GM23338 (cell line): ENCODE data around the gene SLC9A4. TPM values are rescaled to one million over a fixed set of nuclear protein-coding genes. Genes with fewer than 3 reads are reported as not detected.

Experiments used
- ATAC-seq: fragments of 200-7000 bp; cut with Tn5 transposase; 3 replicates; pipeline ENCODE4 v1.9.1; 2020
- DNase-seq: peaks from one replicate; pipeline ENCODE4 v3.0.0-alpha.2; 2015; ENCODE audit warnings: low spot score
- H2AFZ ChIP-seq: fragments of 200-600 bp; sonication (generic); 2 replicates; pipeline ENCODE4 v1.8.0; 2016; ENCODE audit warnings: antibody characterized with exemption, mild to moderate bottlenecking, moderate library complexity
- H3F3A ChIP-seq: fragments of 200-600 bp; sonication (generic); replicated peaks from 2 replicates; pipeline ENCODE4 v1.8.0; 2017; ENCODE audit warnings: antibody characterized with exemption, mixed run types, low read depth
- H3K27ac ChIP-seq: fragments of 200-600 bp; sonication (generic); 2 replicates; pipeline ENCODE4 v1.6.1; 2016; ENCODE audit warnings: low read depth
- H3K27me3 ChIP-seq: fragments of 200-600 bp; sonication (generic); 2 replicates; pipeline ENCODE4 v1.8.0; 2016; ENCODE audit warnings: mild to moderate bottlenecking, mixed run types, moderate library complexity; ENCODE audit not compliant: insufficient read depth
- H3K36me3 ChIP-seq: fragments of 200-600 bp; sonication (generic); 2 replicates; pipeline ENCODE4 v1.8.0; 2016; ENCODE audit warnings: mild to moderate bottlenecking; ENCODE audit not compliant: insufficient read depth
- H3K4me1 ChIP-seq: fragments of 200-600 bp; sonication (generic); 2 replicates; pipeline ENCODE4 v1.8.0; 2016; ENCODE audit warnings: mild to moderate bottlenecking, moderate library complexity; ENCODE audit not compliant: insufficient read depth
- H3K4me2 ChIP-seq: fragments of 200-600 bp; sonication (generic); 2 replicates; pipeline ENCODE4 v1.7.1; 2017; ENCODE audit warnings: mixed run types
- H3K4me3 ChIP-seq: fragments of 200-600 bp; sonication (generic); 2 replicates; pipeline ENCODE4 v1.6.1; 2016; ENCODE audit warnings: mixed run types
- H3K79me2 ChIP-seq: fragments of 200-600 bp; sonication (generic); replicated peaks from 2 replicates; pipeline ENCODE4 v1.8.0; 2017; ENCODE audit warnings: mild to moderate bottlenecking; ENCODE audit not compliant: insufficient read depth
- H3K9me2 ChIP-seq: fragments of 200-600 bp; sonication (generic); 2 replicates; pipeline ENCODE4 v1.8.0; 2017; ENCODE audit not compliant: insufficient read depth
- H4K20me1 ChIP-seq: fragments of 200-600 bp; sonication (generic); replicated peaks from 2 replicates; pipeline ENCODE4 v1.8.0; 2017; ENCODE audit warnings: mild to moderate bottlenecking; ENCODE audit not compliant: insufficient read depth
- H3K27ac Mint-ChIP-seq: 2 replicates; pipeline ENCODE4 v1.8.0; 2020; ENCODE audit warnings: inconsistent platforms, mild to moderate bottlenecking, moderate library complexity, mixed read lengths
- H3K27me3 Mint-ChIP-seq: 3 replicates; pipeline ENCODE4 v1.8.0; 2022; ENCODE audit warnings: low read depth, mild to moderate bottlenecking, moderate library complexity, mixed read lengths, inconsistent platforms; ENCODE audit not compliant: insufficient read depth, poor library complexity
- H3K36me3 Mint-ChIP-seq: 3 replicates; pipeline ENCODE4 v1.8.0; 2021; ENCODE audit warnings: low read depth, mild to moderate bottlenecking, inconsistent platforms, moderate library complexity, mixed read lengths
- H3K4me1 Mint-ChIP-seq: 3 replicates; pipeline ENCODE4 v1.8.0; 2020; ENCODE audit warnings: mild to moderate bottlenecking, inconsistent platforms, mixed read lengths
- H3K4me3 Mint-ChIP-seq: 3 replicates; pipeline ENCODE4 v1.8.0; 2021; ENCODE audit warnings: moderate library complexity, mild to moderate bottlenecking, inconsistent platforms, mixed read lengths
- H3K9me3 Mint-ChIP-seq: 3 replicates; pipeline ENCODE4 v1.8.0; 2020; ENCODE audit warnings: moderate library complexity, mild to moderate bottlenecking, inconsistent platforms, mixed read lengths
- CREB1 ChIP-seq: fragments of 250-450 bp; sonication (Bioruptor Pico); IDR thresholded peaks from 2 replicates; pipeline ENCODE4 v1.5.0; 2020; ENCODE audit warnings: low read depth, mild to moderate bottlenecking, moderate library complexity
- CTCF ChIP-seq, 2 experiments: fragments of 200-600 bp in 1 of 2; sonication (generic) in 1 of 2; conservative IDR thresholded peaks; 2 replicates each; pipeline versions ENCODE4 v1.5.1 to v1.6.1; 2016 to 2017; ENCODE audit warnings: antibody characterized with exemption in 2 of 2, low read depth in 2 of 2, mild to moderate bottlenecking in 2 of 2, moderate library complexity in 1 of 2
- ETS1 ChIP-seq: IDR thresholded peaks from 2 replicates; pipeline ENCODE4 v1.6.1; 2016; ENCODE audit warnings: antibody characterized with exemption
- EZH2 ChIP-seq: fragments of 200-600 bp; sonication (generic); IDR thresholded peaks from one replicate; pipeline ENCODE4 v1.8.0; 2017; ENCODE audit warnings: antibody characterized with exemption, mild to moderate bottlenecking, low read depth; ENCODE audit not compliant: unreplicated experiment
- EZH2phosphoT487 ChIP-seq: fragments of 200-600 bp; sonication (generic); IDR thresholded peaks from one replicate; pipeline ENCODE4 v1.8.1; 2018; ENCODE audit warnings: antibody characterized with exemption; ENCODE audit not compliant: unreplicated experiment
- JUNB ChIP-seq: IDR thresholded peaks from one replicate; pipeline ENCODE4 v1.6.1; 2016; ENCODE audit warnings: antibody characterized with exemption; ENCODE audit not compliant: unreplicated experiment
- NANOG ChIP-seq: IDR thresholded peaks from 2 replicates; pipeline ENCODE4 v1.6.1; 2016; ENCODE audit warnings: antibody characterized with exemption, borderline replicate concordance
- POLR2AphosphoS5 ChIP-seq: IDR thresholded peaks from 2 replicates; pipeline ENCODE4 v1.6.1; 2016; ENCODE audit warnings: antibody characterized with exemption, low read depth
- REST ChIP-seq: IDR thresholded peaks from one replicate; pipeline ENCODE4 v1.6.1; 2018; ENCODE audit warnings: antibody characterized with exemption; ENCODE audit not compliant: unreplicated experiment
- STAT1 ChIP-seq: IDR thresholded peaks from one replicate; pipeline ENCODE4 v1.6.1; 2016; ENCODE audit warnings: antibody characterized with exemption; ENCODE audit not compliant: unreplicated experiment
- ZNF114 ChIP-seq: fragments of 250-450 bp; sonication (Bioruptor Pico); IDR thresholded peaks from 2 replicates; pipeline ENCODE4 v1.5.0; 2020; ENCODE audit warnings: mild to moderate bottlenecking, moderate library complexity
- ZNF331 ChIP-seq: fragments of 250-450 bp; sonication (Bioruptor Pico); IDR thresholded peaks from 2 replicates; pipeline ENCODE4 v1.5.0; 2020; ENCODE audit warnings: low read depth, mild to moderate bottlenecking, moderate library complexity
- polyA plus RNA-seq: library from polyadenylated mRNA; unstranded; fragments of >200 nt; fragmentation: Nextera tagmentation; extraction: Ambion mirVana; gene quantifications from 2 replicates; pipeline ENCODE4 v1.2.1, GENCODE V29; 2016
- total RNA-seq: library from RNA; depleted of rRNA; stranded (reverse); fragments of >200 nt; shearing (Covaris generic); gene quantifications from 2 replicates; pipeline ENCODE4 v1.2.3, GENCODE V29; 2014

The SLC9A4 gene
- total and polyA plus RNA-seq, 2 experiments from 2014 or later, result not detected

GRCh38 chr2:102438578-102438977 lies 34.4 kb upstream of the SLC9A4 start:
- Histone ChIP-seq H2AFZ (no peak overlapping the region), H3K4me1 (no peaks in the 10 kb centered on the region), H3K4me3 (no peak overlapping the region), H3K36me3 (no peaks in the 10 kb centered on the region), H3K79me2 (no peaks in the 10 kb centered on the region), H3K9me2 (0 out of 2 replicates have a peak, but pooled peaks cover 5% of the 10 kb centered on the region), H4K20me1 (no peaks in the 10 kb centered on the region), H3K4me2 (no peak overlapping the region), H3K27ac (no peak overlapping the region), H3F3A (no peaks in the 10 kb centered on the region), H3K27me3 (no peaks in the 10 kb centered on the region)
- ATAC-seq (no peak), DNase-seq (no peak)
- TF ChIP-seq CTCF (conservative IDR thresholded peaks at IDR 0.05; ENCODE audit: low read depth in 2 of 2), result no peak
- TF ChIP-seq EZH2phosphoT487, result no peak
- Mint-ChIP-seq H3K9me3 (no peaks in the 10 kb centered on the region; the same call in 2 of the 3 replicates), H3K36me3 (no peaks in the 10 kb centered on the region), H3K27ac (no peak overlapping the region), H3K27me3 (peaks cover 2% of the 10 kb centered on the region), H3K4me1 (no peaks in the 10 kb centered on the region), H3K4me3 (no peak overlapping the region)

GRCh38 chr2:102439065-102439695 lies 33.8 kb upstream of the SLC9A4 start:
- no peak overlapping the region for H3K27ac ChIP-seq
- no peak for ATAC-seq
- no peaks in the 10 kb centered on the region for H3K36me3 ChIP-seq
- no peak overlapping the region for H3K4me2 ChIP-seq
- Mint-ChIP-seq H3K27ac (no peak overlapping the region), H3K36me3 (no peaks in the 10 kb centered on the region), H3K4me3 (no peak overlapping the region), H3K4me1 (no peaks in the 10 kb centered on the region), H3K9me3 (no peaks in the 10 kb centered on the region; the same call in 2 of the 3 replicates), H3K27me3 (peaks cover 2% of the 10 kb centered on the region)
- no peaks in the 10 kb centered on the region for H3F3A ChIP-seq
- no peaks in the 10 kb centered on the region for H3K79me2 ChIP-seq
- no peaks in the 10 kb centered on the region for H3K27me3 ChIP-seq
- no peak for DNase-seq
- no peaks in the 10 kb centered on the region for H3K4me1 ChIP-seq
- H4K20me1 ChIP-seq, result no peaks in the 10 kb centered on the region
- H3K9me2 ChIP-seq, result 0 out of 2 replicates have a peak, but pooled peaks cover 5% of the 10 kb centered on the region
- no peak overlapping the region for H2AFZ ChIP-seq
- H3K4me3 ChIP-seq, result no peak overlapping the region
- no peak for TF ChIP-seq CREB1
- TF ChIP-seq ZNF114 (CRISPR knock-in tag), result no peak
- TF ChIP-seq ETS1, result no peak
- no peak for TF ChIP-seq STAT1
- no peak for TF ChIP-seq ZNF331 (CRISPR knock-in tag)
- TF ChIP-seq REST, result no peak
- no peak for TF ChIP-seq CTCF (conservative IDR thresholded peaks at IDR 0.05; ENCODE audit: low read depth in 2 of 2)
- TF ChIP-seq NANOG, result no peak
- no peak for TF ChIP-seq EZH2phosphoT487
- no peak for TF ChIP-seq POLR2AphosphoS5
- no peak for TF ChIP-seq JUNB
- TF ChIP-seq EZH2, result no peak
